H1 (cell line): Measurements from ENCODE around the gene CLDN25. TPM values are rescaled to one million over a fixed set of nuclear protein-coding genes. Genes with fewer than 3 reads are reported as not detected.

ENCODE experiments used
- BCL11A ChIP-seq, 2 experiments: IDR thresholded peaks; one replicate each; pipeline ENCODE4 v1.6.1; 2011; ENCODE audit warnings: low read depth in 2 of 2, low read length in 2 of 2, mild to moderate bottlenecking in 2 of 2
- KDM4A ChIP-seq: IDR thresholded peaks from one replicate; pipeline ENCODE4 v1.7.1; 2012; ENCODE audit warnings: low read depth, mild to moderate bottlenecking, moderate library complexity, low read length, inconsistent platforms; ENCODE audit not compliant: severe bottlenecking
- NANOG ChIP-seq: IDR thresholded peaks from 2 replicates; pipeline ENCODE4 v1.6.1; 2011; ENCODE audit warnings: low read length, low read depth, mild to moderate bottlenecking, inconsistent platforms; ENCODE audit not compliant: insufficient read depth, poor library complexity, severe bottlenecking
- POU5F1 ChIP-seq: IDR thresholded peaks from 2 replicates; pipeline ENCODE4 v1.6.1; 2011; ENCODE audit warnings: low read depth, mild to moderate bottlenecking, low read length, moderate library complexity
- SIN3A ChIP-seq, 2 experiments: IDR thresholded peaks in 1 of 2; conservative IDR thresholded peaks in 1 of 2; 2 replicates each; pipeline ENCODE4 v1.6.1; 2011 to 2012; ENCODE audit warnings: low read length in 2 of 2, improper control_type of control experiment in 1 of 2, low read depth in 1 of 2, mild to moderate bottlenecking in 1 of 2
- SP1 ChIP-seq: IDR thresholded peaks from 2 replicates; pipeline ENCODE4 v1.6.1; 2011; ENCODE audit warnings: low read depth, low read length
- TCF12 ChIP-seq: IDR thresholded peaks from 2 replicates; pipeline ENCODE4 v1.6.1; 2011; ENCODE audit warnings: low read depth, mild to moderate bottlenecking, low read length
- polyA plus RNA-seq, 7 experiments: library from polyadenylated mRNA; depleted of rRNA in 3 of 7; stranded (reverse) in 5 of 7; unstranded in 2 of 7; fragments of >200 nt in 5 of 7; fragments of 200-250 nt in 2 of 7; gene quantifications; 1 replicate in 5 of 7; 2 replicates in 1 of 7; 4 replicates in 1 of 7; pipeline versions ENCODE4 v1.2.1 to v1.2.3, GENCODE V29; 2011 to 2013; ENCODE audit warnings: missing spikeins in 2 of 7, mixed read lengths in 2 of 7
- total RNA-seq: library from RNA; stranded (reverse); fragmentation: NEBNext Ultra II Directional; extraction: Animal tissue kit (Norgen Biotek cat#: 25700); gene quantifications from 2 replicates; pipeline ENCODE4 v1.2.1, GENCODE V29; 2021
- TF ChIP-seq, protein P1 (sequence below): fragments of 300-600 bp; sonication (generic); IDR thresholded peaks from 2 replicates; pipeline ENCODE4 v1.7.1; 2012; ENCODE audit warnings: low read length, moderate library complexity, mild to moderate bottlenecking, inconsistent platforms; ENCODE audit not compliant: insufficient replicate concordance

The CLDN25 gene
- total and polyA plus RNA-seq, 2 of the 8 experiments (the other 6 are each of a cell fraction or from before 2014, with no cell fraction given) = not detected

DNA sequence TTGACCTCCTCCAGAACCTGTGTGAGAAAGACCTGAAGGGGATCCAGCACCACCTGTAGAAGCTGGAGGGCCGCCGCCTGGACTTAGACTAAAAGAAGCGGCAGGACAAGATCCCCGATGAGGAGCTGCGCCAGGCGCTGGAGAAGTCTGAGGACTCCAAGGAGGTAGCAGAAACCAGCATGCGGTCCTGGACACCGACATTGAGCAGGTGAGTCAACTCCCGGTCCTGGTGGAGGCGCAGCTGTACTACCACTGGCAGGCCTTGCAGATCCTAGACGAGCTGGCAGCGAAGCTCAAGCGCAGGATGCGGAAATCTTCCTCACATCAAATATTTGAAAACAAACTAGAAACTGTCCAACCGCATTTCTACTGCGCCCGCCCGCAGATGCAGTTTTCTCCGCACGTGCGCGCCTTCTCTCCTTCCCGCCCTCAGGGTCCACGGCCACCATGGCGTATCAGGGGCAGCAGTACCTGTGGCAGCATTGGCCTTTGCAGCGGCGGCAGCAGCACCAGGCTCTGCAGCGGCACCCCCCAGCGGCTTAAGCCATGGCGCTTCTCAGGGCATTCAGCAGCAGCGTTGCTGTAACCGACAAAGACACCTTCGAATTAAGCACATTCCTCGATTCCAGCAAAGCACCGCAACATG is 10.2 kb downstream of the CLDN25 start (continued):
- TF ChIP-seq, protein P1, sequence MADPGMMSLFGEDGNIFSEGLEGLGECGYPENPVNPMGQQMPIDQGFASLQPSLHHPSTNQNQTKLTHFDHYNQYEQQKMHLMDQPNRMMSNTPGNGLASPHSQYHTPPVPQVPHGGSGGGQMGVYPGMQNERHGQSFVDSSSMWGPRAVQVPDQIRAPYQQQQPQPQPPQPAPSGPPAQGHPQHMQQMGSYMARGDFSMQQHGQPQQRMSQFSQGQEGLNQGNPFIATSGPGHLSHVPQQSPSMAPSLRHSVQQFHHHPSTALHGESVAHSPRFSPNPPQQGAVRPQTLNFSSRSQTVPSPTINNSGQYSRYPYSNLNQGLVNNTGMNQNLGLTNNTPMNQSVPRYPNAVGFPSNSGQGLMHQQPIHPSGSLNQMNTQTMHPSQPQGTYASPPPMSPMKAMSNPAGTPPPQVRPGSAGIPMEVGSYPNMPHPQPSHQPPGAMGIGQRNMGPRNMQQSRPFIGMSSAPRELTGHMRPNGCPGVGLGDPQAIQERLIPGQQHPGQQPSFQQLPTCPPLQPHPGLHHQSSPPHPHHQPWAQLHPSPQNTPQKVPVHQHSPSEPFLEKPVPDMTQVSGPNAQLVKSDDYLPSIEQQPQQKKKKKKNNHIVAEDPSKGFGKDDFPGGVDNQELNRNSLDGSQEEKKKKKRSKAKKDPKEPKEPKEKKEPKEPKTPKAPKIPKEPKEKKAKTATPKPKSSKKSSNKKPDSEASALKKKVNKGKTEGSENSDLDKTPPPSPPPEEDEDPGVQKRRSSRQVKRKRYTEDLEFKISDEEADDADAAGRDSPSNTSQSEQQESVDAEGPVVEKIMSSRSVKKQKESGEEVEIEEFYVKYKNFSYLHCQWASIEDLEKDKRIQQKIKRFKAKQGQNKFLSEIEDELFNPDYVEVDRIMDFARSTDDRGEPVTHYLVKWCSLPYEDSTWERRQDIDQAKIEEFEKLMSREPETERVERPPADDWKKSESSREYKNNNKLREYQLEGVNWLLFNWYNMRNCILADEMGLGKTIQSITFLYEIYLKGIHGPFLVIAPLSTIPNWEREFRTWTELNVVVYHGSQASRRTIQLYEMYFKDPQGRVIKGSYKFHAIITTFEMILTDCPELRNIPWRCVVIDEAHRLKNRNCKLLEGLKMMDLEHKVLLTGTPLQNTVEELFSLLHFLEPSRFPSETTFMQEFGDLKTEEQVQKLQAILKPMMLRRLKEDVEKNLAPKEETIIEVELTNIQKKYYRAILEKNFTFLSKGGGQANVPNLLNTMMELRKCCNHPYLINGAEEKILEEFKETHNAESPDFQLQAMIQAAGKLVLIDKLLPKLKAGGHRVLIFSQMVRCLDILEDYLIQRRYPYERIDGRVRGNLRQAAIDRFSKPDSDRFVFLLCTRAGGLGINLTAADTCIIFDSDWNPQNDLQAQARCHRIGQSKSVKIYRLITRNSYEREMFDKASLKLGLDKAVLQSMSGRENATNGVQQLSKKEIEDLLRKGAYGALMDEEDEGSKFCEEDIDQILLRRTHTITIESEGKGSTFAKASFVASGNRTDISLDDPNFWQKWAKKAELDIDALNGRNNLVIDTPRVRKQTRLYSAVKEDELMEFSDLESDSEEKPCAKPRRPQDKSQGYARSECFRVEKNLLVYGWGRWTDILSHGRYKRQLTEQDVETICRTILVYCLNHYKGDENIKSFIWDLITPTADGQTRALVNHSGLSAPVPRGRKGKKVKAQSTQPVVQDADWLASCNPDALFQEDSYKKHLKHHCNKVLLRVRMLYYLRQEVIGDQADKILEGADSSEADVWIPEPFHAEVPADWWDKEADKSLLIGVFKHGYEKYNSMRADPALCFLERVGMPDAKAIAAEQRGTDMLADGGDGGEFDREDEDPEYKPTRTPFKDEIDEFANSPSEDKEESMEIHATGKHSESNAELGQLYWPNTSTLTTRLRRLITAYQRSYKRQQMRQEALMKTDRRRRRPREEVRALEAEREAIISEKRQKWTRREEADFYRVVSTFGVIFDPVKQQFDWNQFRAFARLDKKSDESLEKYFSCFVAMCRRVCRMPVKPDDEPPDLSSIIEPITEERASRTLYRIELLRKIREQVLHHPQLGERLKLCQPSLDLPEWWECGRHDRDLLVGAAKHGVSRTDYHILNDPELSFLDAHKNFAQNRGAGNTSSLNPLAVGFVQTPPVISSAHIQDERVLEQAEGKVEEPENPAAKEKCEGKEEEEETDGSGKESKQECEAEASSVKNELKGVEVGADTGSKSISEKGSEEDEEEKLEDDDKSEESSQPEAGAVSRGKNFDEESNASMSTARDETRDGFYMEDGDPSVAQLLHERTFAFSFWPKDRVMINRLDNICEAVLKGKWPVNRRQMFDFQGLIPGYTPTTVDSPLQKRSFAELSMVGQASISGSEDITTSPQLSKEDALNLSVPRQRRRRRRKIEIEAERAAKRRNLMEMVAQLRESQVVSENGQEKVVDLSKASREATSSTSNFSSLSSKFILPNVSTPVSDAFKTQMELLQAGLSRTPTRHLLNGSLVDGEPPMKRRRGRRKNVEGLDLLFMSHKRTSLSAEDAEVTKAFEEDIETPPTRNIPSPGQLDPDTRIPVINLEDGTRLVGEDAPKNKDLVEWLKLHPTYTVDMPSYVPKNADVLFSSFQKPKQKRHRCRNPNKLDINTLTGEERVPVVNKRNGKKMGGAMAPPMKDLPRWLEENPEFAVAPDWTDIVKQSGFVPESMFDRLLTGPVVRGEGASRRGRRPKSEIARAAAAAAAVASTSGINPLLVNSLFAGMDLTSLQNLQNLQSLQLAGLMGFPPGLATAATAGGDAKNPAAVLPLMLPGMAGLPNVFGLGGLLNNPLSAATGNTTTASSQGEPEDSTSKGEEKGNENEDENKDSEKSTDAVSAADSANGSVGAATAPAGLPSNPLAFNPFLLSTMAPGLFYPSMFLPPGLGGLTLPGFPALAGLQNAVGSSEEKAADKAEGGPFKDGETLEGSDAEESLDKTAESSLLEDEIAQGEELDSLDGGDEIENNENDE = no peak
- TF ChIP-seq TCF12 (no peak), POU5F1 (no peak), SP1 (no peak), NANOG (no peak), SIN3A (conservative IDR thresholded peaks at IDR 0.05 in 1 of 2, IDR thresholded peaks at IDR 0.05 in 1 of 2; ENCODE audit: low read depth in 1 of 2, low read length in 2 of 2) (no peak), KDM4A (no peak), BCL11A (IDR thresholded peaks at IDR 0.05; ENCODE audit: low read depth in 2 of 2, low read length in 2 of 2) (no peak)
